ENCODE results near the gene RFX3.
"Not testable (repeated sequence)": the region's sequence is repeated elsewhere in the genome, so short reads cannot be mapped to it uniquely, and the experiment has no call there.

The RFX3 gene

DNA sequence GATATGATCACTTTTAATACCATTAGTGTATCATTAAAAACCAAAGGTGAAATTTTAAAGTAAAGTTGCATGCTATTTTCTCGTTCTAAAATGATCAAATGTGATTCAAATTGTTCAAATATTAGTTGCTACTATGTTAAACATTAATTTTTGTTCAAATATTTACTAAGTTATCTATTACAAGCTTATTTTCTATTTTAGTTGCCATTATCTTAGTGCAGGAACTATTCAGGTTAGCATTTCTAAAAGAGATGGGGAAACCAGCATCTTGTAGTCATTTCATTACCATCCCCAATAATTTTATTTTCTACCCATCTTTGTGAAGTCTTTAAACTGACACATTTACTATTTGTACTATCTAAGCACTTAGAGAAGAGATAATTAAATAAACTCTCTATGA lies 166.0 kb downstream of the RFX3 start:
- DNase-seq (ENCODE audit: extremely low read depth in 1 of 2, low read depth in 1 of 2), result no peak

DNA sequence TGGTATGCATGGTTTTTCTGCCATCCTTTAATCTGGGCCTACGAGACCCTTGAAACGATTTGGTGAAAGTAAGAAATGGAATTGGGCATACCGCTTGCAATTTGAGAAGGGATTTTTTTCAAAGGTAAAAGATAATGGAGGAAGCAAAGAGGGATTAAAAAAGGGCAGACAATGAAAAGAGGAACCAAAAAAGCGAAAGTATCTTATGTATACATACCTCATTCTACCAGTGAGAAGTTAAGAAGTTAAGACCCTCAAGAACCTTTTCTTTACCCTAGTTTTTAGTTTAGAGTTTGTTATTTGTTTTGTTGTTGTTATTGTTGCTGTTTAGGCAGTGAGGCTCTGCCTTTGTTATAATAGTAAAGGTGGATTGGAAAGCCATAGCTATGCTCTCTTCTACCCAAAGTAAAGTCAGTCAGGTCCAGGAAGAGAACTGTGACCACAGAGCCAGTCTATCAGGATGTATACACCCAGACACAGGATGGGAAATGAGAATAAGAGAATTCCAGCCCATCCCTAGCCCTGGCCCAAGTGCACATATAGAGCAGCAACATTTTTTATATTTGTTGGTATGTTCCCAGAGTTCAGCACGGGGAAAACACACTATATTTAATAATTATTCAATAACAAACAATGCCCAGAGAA lies 166.6 kb downstream of the RFX3 start:
- no peak for DNase-seq (ENCODE audit: extremely low read depth in 1 of 2, low read depth in 1 of 2)

DNA sequence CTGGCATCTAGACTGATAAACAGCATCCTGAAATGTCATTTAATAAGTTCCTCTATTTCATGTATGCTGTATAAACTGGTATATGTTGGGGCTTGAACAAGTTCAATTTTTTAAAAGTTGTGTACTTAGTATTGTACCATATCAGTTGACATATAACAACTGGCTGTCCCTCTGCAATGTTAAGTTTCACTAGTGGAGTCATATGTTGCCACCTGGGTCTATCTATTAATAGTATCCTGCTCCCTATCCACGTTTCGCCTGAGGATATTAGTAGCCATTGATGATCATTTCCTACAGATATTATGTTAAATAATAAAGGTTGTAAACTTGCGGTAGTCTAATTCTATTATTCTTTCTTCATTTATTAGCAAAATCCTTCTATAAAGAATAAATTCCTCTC lies 177.6 kb downstream of the RFX3 start:
- no peak for DNase-seq (ENCODE audit: extremely low read depth in 1 of 2, low read depth in 1 of 2)

DNA sequence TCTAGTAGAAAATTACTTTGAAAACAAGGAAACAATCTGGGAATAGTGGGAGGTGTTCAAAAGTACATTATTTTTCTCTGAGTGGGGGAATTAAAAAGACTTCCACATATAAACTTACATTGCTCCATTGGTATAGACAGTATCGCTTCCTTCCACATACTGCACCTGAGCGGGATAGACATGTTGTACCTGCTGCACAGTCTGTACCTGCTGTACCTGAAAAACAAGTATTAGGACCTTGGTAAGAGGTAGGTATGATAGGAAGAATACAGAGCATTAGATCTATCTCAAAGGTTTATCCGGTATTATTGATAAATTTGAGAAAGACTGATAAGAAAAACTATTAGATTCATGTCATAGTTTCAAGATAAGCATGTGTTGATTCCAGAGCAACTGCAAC lies 179.3 kb downstream of the RFX3 start:
- no peak for DNase-seq (ENCODE audit: extremely low read depth in 1 of 2, low read depth in 1 of 2)

DNA sequence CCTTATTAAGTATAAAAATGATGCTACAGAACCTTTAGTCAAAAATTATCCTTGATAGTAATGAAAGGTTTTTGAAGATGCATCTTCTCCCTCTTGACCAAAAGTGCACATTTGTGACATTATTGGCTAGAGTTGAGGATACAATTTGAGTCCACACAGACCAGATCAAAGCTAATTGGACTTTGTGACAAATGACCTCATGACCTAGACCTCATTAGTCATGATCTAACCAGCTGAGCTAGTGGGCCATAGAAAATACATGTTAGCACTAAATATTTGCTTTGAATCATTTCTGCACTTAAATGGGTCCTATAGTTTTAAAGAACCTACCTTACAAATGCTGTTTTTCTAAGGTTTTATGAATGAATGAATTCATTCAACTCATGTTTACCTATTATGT lies 182.1 kb downstream of the RFX3 start:
- DNase-seq (ENCODE audit: extremely low read depth in 1 of 2, low read depth in 1 of 2), result no peak

DNA sequence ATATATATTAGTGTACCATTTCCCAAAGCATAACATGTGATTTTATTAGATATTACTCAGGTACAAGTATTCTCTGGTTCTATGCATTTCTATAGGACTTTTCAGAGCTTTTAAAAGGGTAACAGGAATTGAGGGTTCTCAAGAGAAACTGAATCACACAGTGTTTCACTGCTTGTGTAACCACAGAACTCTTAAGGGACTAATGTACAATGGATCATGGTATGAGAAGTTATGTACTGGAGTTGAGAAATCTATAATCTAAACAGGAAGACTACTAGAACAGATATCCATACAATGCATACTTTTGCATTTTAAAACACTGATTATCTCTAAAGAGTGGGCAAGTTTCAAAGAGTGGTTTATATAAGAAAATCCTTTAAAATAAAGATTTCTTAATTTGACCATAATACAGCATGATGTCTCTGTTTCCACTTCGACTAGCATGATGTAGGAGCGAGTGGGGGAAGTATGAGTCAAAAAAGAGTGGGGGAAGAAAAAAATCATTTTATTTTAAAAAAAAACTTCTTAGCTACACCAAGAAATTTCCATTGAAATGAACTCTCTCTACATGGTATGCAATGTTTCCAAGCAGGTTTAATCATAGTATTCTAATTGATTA lies 183.5 kb downstream of the RFX3 start:
- no peak for DNase-seq (ENCODE audit: extremely low read depth in 1 of 2, low read depth in 1 of 2)

DNA sequence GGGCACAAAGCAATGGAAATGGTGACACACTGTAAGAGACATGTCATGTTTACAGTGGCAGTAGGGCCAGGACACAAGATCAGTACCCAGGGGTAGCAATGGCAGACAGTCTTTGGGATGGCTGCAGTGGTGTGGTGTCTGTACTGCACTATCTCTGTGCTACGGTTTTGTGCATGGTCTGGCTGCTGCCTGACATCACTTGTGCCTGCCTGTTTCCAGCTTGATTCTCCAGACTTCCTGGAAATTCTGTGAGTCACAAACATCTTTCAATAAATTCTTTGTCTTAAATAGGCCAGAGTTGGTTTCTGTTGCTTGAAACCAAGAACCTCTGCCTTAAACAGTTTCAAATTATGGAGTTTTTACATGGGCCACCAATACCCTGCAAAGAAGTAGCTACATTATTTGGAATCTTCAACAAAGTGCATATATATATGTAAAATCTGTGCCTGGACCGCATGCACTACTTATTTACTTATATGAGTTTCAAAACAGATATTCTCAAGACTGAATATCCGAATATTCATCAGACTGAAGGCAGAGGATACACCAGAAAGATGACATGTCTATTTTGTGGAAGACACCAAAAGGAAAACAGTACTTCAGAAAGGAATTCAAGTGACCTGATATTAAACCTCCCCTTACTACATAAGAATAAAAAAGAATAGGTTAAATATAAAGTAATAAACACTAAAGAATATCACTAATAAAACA lies 188.1 kb downstream of the RFX3 start:
- DNase-seq (ENCODE audit: extremely low read depth in 1 of 2, low read depth in 1 of 2), result no peak

DNA sequence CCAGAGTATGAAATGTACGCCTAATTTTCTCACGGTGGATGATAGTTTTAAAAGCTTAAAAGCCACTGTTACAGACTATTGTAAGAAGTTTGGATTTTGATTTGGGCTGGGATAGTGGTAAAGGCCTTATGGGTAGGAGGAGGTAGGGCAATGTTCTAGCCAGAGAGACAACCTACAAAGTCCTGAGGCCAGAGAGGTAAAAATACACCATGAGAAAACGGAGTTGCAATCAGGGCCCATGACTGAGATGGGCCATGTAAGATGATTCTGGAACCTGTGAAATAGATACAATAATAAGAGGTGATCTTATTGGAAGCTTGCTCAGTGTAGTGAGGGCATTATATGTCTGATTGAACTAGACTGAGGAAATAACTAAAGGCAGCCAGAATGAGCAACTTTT lies 188.8 kb downstream of the RFX3 start:
- DNase-seq (ENCODE audit: extremely low read depth in 1 of 2, low read depth in 1 of 2), result no peak

DNA sequence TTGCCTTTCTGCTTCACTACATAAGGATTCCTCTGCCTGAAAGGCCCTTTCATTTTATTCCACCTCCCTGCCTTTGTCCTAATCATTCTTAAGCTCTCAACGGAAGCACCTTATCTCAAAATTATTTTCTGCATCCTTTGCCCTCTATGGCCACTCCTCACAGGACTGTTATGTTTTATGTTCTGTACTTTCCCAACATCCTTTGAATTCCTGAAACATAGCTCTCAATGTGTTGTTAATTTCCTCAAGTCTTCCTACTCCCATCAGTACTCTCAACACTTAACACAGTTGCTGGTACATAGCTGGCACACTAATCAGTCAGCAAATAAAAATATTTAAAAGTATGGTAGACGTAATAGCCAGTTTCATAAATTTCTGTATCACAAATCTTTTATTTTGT lies 193.0 kb downstream of the RFX3 start:
- no peak for DNase-seq (ENCODE audit: extremely low read depth in 1 of 2, low read depth in 1 of 2)

DNA sequence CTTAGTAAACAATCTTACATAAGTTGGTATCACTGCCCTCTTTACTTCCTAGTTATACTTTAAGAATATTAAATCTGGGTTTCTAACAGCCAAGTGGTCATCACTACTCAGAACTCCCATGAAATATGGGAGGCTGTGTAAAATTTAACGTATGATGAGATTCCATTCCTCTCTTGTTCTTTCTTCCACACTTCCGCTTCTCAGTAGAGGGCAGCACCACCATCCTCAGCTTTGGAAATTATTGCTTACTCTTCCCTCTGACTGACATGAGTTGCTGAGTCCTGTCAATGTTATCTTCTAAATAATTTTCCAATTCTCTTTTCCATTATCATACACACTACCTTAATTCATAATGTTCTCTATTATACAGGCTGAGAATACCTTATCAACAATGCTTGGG lies 194.0 kb downstream of the RFX3 start:
- DNase-seq (ENCODE audit: extremely low read depth in 1 of 2, low read depth in 1 of 2), result no peak

DNA sequence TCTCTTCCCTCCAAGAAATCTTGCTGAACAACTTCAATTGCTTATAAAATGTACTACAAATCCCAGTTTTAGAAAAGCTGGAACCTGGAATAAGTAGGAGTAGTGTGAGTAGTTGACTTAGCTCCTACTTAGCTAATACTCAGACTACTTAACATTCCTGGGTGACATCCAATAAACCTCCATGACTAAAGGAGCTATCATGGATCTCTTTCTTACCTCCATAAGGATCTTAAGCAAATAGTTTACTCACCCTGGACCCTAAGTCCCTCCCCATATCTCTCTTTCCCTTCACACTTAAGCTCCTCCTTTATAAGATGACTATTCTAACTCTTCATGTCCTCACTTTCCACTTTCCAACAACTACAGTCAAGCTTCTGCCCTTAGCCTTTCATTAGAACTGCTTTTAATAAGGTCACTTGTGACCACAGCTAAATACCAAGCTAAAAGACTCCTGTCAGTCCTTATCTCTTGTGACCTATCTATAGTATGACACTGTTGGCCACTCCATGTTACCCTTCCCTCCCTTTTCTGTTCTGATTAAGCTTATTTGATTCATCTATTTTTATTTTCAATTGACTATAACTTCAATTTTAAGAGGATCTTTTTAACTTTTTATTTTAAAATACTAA lies 194.9 kb downstream of the RFX3 start:
- DNase-seq (ENCODE audit: extremely low read depth in 1 of 2, low read depth in 1 of 2), result no peak

DNA sequence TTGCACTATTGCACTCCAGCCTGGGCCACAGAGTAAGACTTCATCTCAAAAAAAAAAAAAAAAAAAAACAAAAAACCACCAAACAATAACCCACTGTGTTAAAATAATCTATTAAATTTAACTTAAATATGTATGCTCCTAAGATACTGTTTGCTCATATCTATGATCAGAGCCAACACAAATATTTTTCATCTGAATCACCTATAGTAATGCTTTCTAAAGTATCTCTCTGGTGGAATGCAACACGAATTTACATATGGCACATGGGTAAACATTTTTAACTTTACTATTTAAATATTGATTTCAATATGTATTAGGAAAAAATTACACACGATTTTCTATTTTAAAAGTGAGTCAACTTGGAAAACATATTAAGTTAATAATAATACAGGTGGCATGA lies 196.4 kb downstream of the RFX3 start:
- DNase-seq (ENCODE audit: extremely low read depth in 1 of 2, low read depth in 1 of 2), result no peak

DNA sequence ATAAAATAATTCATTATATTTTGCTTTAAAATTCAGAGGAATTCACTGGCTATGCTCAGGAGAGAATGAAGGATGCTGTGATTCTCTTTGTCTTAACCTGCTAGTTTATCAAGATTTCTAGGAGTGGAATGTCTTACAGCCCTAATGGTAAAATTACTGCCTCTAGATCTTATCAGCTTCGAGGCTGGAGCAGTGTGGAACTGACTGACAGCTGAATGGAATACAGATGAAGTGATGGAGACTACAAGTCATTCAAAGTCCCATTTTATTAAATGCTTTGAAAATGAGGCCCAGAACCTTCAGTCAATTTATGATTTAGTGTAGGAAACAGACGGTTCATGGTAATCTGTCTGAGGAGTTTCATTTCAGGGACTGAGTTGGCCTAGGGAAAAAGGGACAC lies 202.1 kb downstream of the RFX3 start:
- DNase-seq (ENCODE audit: extremely low read depth in 1 of 2, low read depth in 1 of 2), result no peak

DNA sequence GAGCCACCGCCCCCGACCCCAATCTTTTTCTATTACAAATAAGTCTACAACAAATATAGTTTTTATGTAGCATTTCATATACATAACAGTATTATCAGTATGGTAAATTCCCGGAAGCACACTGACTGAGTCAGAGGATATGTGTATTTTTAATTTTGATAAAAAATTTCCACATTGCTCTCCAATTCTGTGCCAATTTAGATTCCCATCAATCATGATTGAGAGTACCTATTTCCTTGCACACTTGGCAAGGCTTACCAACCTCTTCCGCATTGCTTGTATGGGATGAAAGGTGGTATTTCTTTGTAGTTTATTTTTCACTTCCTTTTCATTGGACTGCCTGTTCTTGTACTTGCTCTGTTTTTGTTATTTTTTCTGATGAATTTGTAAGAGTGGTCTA lies 204.6 kb downstream of the RFX3 start:
- no peak for DNase-seq (ENCODE audit: extremely low read depth in 1 of 2, low read depth in 1 of 2)

DNA sequence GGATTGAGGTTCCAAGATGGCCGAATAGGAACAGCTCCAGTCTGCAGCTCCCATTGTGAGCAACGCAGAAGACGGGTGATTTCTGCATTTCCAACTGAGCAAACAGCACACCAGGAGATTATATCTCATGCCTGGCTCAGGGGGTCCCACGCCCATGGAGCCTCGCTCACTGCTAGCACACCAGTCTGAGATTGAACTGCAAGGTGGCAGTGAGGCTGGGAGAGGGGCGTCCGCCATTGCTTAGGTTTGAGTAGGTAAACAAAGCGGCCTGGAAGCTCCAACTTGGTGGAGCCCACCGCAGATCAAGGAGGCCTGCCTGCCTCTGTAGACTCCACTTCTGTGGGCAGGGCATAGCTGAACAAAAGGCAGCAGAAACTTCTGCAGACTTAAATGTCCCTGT lies 213.2 kb downstream of the RFX3 start:
- DNase-seq (ENCODE audit: extremely low read depth in 1 of 2, low read depth in 1 of 2), result not testable (repeated sequence)

DNA sequence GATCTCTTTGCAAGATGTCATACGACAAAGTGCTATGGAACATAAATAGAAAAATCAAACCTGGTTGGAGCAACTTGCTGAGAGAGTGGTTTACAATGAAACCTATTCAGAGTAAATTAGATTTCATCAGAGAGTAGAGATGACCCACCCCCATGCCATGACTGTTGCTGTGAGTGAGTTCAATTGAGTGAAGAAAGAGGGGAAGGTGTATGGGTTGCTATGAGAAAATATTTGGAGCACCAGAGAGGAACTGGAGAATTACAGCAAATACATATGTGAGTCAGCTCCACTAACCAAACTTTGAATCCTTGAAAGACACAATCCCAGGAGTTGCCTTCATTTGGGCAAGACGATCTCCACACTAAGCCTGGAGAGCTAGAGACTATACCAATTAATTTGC lies 217.2 kb downstream of the RFX3 start:
- no peak for DNase-seq (ENCODE audit: extremely low read depth in 1 of 2, low read depth in 1 of 2)

DNA sequence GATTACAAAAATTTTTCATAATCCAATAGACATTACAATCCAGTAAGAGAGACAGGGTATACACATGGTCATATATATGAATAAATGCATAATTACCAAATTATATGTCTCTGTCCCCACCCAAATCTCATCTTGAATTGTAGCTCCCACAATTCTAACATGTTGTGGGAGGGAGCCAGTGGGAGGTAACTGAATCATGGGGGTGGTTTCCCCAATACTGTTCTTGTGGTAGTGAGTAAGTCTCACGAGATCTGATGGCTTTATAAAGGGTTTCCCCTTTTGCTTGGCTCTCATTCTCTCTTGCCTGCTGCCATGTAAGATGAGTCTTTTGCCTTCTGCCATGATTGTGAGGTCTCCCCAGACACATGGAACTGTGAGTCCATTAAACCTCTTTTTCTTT lies 221.4 kb downstream of the RFX3 start:
- DNase-seq (ENCODE audit: extremely low read depth in 1 of 2, low read depth in 1 of 2), result not testable (repeated sequence)

DNA sequence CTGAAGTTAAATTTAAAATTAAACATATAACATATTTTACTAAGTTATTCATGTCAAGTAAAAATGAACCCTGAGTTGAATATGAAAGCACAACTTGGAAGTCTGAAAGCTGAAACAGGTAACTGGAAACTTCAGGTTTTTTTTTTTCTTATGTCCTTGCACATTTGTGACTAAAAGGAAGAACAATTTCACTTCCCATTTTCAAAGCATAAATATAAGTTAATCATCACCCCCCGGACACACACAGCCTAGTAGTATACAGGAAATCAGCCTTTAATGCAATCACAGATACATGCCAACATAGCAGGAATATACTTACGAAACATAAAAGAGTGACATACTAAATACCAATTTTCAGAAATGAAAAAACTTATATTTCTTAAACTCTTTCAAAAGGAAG lies 225.9 kb downstream of the RFX3 start:
- DNase-seq (ENCODE audit: extremely low read depth in 1 of 2, low read depth in 1 of 2), result no peak

DNA sequence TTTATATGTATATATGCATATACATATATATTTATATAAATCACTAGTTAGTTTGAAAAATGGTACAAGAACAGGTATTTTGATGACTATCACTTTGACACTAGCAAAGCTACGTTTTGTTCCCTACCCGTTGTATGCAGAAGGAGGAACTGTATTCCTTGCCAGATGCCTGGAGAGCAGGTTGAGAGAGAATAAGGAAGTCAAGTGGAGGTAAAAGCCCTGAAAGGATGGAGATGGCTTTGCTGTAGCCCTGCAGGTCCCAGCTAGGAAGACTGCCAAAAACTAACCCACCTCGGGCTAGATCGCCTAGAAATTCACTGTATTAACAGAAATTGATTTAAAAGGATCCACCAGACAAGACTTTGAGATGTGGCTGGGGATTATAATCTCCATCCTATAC lies 229.3 kb downstream of the RFX3 start:
- no peak for DNase-seq (ENCODE audit: extremely low read depth in 1 of 2, low read depth in 1 of 2)

DNA sequence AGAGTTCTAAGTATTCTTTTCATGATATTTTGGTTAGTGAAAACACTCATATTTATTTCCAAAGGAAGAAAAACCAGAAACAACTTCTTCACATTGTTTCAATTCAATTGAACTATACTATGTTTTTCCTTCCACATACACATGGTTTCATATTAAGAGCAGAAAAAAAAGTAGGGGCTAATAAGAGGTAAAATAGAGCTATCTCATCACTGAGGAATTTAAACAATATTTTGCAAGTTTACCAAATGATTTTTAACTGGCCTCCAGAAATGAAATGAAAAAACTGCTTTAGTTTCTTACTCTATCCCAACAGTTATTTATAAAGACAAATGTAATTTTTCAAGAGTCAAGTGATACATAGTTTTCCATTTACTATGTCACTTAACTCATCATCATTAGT lies 233.5 kb downstream of the RFX3 start:
- no peak for DNase-seq (ENCODE audit: extremely low read depth in 1 of 2, low read depth in 1 of 2)

DNA sequence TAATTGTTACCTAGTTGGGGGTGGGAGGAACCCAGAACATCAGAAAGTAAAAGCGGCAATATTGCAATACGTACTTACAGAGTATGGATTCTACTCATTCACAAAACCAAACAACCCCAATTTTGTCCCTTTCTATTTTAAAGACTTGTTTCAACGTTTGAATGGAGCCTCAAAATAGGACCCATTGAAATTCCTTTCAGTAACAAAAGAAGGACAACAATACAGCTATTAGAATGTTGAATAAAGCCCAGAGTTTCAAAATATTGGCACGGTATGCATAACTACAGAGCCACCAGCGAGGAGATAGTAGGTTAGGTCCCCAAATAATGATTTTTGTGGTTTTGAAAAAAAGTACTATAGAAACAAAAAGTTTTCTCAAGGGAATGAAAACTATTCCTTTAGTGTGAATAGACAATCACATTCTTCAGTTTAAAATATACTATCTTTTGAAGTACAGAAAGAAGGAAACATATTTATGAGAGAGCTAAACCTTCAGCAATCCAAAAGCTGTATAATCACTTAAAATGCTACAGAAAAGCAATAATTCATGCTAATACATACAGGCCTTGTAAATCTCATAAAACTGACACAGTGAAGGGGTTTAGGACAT lies 235.5 kb downstream of the RFX3 start:
- no peak for DNase-seq (ENCODE audit: extremely low read depth in 1 of 2, low read depth in 1 of 2)

DNA sequence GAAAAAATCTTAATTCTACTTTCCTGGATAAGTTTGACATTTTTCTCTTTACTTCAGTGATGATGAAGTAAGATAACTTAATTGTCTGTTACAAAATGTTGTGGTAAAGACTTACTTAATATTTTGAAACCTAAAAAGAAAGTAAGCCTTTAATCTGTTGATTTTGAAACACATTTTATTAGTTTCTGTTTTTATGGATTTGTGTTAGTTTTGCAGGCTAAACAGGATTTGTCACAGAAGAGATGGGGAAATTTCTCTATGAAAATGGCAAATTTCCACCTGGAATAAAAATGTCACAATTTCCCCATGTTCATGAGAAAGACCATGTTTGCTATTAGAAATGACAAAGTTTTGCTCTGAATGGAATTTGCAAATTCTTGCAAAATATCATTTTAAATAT lies 237.1 kb downstream of the RFX3 start:
- DNase-seq (ENCODE audit: extremely low read depth in 1 of 2, low read depth in 1 of 2), result no peak

All from activated CD8-positive, alpha-beta memory T cell treated with anti-CD3 and anti-CD28 coated beads for 1 hour (primary cell).